NT2/D1 (cell line): ENCODE results near the gene RAB11FIP4.

ENCODE experiments used
- DNase-seq: peaks from one replicate; pipeline ENCODE4 v3.0.0-alpha.2; 2011; ENCODE audit warnings: low read depth, low spot score
- H3K27me3 ChIP-seq: 2 replicates; pipeline ENCODE4 v1.6.0; 2011; ENCODE audit warnings: mild to moderate bottlenecking; ENCODE audit not compliant: insufficient read length, insufficient read depth
- H3K36me3 ChIP-seq: 2 replicates; pipeline ENCODE4 v1.6.1; 2011; ENCODE audit warnings: mild to moderate bottlenecking, low read length, mixed read lengths; ENCODE audit not compliant: insufficient read depth, insufficient read length
- H3K4me1 ChIP-seq: 2 replicates; pipeline ENCODE4 v1.5.1; 2011; ENCODE audit not compliant: insufficient read depth, insufficient read length
- H3K4me3 ChIP-seq: 2 replicates; pipeline ENCODE4 v1.5.1; 2011; ENCODE audit warnings: low read depth; ENCODE audit not compliant: insufficient read length
- H3K9ac ChIP-seq: 2 replicates; pipeline ENCODE4 v1.6.0; 2011; ENCODE audit warnings: low read depth; ENCODE audit not compliant: insufficient read length
- H3K9me3 ChIP-seq: 2 replicates; pipeline ENCODE4 v1.5.1; 2011; ENCODE audit warnings: mild to moderate bottlenecking, low read length; ENCODE audit not compliant: insufficient read depth
- SUZ12 ChIP-seq: IDR thresholded peaks from 2 replicates; pipeline ENCODE4 v1.6.1; 2011; ENCODE audit not compliant: insufficient read length, insufficient read depth; ENCODE audit errors: extremely low read depth
- YY1 ChIP-seq: IDR thresholded peaks from 2 replicates; pipeline ENCODE4 v1.6.1; 2011; ENCODE audit not compliant: insufficient read length, insufficient read depth
- ZNF274 ChIP-seq: IDR thresholded peaks from 2 replicates; pipeline ENCODE4 v1.6.1; 2011; ENCODE audit warnings: mild to moderate bottlenecking, low read depth, low read length

The RAB11FIP4 gene

DNA sequence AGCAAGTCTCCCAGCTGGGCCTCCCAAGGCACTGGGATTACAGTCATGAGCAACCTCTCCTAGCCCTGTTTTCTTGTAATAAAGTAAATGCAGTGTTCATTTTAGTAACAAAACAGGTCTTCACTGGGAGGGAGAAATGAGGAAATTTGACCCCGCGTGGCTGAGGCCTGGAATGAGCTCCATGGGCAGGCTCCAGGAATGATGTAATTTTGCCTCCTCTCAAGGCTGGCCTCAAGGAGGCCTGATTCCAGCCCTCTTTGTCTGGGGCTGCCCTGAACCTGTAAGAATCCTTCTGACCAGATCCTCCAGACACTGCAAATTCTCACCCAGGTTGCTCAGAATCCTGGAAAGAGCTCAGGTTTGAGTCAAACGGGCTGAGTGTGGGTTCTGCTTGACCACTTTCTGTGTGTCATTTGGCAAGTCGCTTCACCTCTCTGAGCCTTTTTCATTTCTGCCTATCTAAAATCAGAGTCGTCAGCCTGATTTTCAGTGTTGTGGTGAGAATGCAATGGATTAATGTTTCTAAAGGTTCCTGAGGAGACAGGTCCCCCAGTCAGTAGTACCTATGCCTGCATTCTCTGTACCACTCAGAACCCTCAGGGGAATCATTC lies 57.1 kb downstream of the RAB11FIP4 start:
- Histone ChIP-seq H3K27me3 (no peaks in the 10 kb centered on the region), H3K36me3 (no peaks in the 10 kb centered on the region), H3K9ac (no peak overlapping the region), H3K4me1 (peaks cover 13% of the 10 kb centered on the region), H3K9me3 (no peaks in the 10 kb centered on the region), H3K4me3 (no peak overlapping the region)
- no peak for DNase-seq
- TF ChIP-seq SUZ12, result no peak
- no peak for TF ChIP-seq ZNF274
- no peak for TF ChIP-seq YY1

DNA sequence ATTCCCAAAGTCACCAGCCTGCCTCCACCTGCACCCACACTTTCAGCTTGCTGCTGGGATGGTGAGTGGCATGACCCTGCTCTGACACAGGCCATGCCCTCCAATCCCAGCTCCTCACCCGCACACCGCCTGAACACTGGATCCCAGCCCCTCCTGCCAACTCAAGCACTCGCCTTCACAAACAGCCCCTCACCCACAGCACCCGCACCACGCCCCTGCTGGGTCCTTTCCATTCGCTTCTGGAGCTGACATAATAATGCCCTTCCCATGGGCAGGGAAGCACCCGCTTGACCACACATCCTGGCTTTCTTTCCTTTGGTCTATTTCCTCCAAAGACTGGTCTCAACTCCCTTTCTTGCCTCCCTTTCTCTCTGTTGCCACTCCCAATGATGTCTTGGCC lies 57.6 kb downstream of the RAB11FIP4 start:
- Histone ChIP-seq H3K9ac (no peak overlapping the region), H3K36me3 (no peaks in the 10 kb centered on the region), H3K4me3 (no peak overlapping the region), H3K27me3 (no peaks in the 10 kb centered on the region), H3K9me3 (no peaks in the 10 kb centered on the region), H3K4me1 (peaks cover 13% of the 10 kb centered on the region)
- TF ChIP-seq ZNF274 (no peak), YY1 (no peak), SUZ12 (no peak)
- DNase-seq, result no peak

DNA sequence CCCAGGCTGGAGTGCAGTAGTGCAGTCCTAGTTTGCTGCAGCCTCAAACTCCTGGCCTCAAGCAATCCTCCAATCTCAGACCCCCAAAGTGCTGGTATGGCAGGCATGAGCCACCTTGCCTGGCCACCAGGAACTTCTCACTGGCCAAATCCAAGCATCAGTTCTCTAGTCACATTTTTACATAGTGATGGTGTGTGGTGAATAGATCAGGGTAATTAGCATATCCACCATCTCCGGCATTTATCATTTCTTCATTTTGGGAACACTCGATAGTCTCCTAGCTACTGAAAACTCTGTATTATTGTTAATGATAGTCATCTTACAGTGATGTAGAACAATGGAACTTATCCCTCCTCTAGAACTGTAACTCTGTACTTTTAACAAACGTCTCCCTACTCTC lies 58.3 kb downstream of the RAB11FIP4 start:
- Histone ChIP-seq H3K9me3 (no peaks in the 10 kb centered on the region), H3K36me3 (no peaks in the 10 kb centered on the region), H3K4me1 (peaks cover 13% of the 10 kb centered on the region), H3K9ac (no peak overlapping the region), H3K4me3 (no peak overlapping the region), H3K27me3 (no peaks in the 10 kb centered on the region)
- DNase-seq, result no peak
- TF ChIP-seq YY1 (no peak), SUZ12 (no peak), ZNF274 (no peak)

DNA sequence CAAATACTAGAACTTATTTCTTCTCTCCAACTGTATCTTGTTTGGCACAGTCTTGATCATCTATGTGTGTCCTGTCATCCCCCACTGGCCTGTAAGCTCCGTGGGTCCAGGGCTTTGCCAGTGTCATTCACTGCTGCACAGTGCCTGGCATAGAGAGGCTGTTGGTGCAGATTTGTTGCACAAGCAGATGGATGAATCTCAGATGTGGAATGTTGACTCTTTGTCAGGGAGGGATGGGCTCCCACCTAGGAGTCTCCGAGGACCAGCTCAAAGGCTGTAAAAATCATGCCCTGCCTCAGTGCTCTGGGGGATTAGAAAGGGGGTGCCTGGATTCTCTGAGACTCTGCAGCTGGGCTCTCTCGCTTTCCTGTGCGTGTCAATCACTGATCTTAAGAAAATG lies 60.6 kb downstream of the RAB11FIP4 start:
- DNase-seq, result no peak
- no peaks in the 10 kb centered on the region for H3K27me3 ChIP-seq
- peak overlapping the region; percentile 21 for H3K9ac ChIP-seq
- H3K9me3 ChIP-seq, result no peaks in the 10 kb centered on the region
- peaks cover 16% of the 10 kb centered on the region for H3K4me1 ChIP-seq
- TF ChIP-seq YY1, result no peak
- TF ChIP-seq SUZ12, result no peak
- no peak for TF ChIP-seq ZNF274
- no peaks in the 10 kb centered on the region for H3K36me3 ChIP-seq
- no peak overlapping the region for H3K4me3 ChIP-seq

DNA sequence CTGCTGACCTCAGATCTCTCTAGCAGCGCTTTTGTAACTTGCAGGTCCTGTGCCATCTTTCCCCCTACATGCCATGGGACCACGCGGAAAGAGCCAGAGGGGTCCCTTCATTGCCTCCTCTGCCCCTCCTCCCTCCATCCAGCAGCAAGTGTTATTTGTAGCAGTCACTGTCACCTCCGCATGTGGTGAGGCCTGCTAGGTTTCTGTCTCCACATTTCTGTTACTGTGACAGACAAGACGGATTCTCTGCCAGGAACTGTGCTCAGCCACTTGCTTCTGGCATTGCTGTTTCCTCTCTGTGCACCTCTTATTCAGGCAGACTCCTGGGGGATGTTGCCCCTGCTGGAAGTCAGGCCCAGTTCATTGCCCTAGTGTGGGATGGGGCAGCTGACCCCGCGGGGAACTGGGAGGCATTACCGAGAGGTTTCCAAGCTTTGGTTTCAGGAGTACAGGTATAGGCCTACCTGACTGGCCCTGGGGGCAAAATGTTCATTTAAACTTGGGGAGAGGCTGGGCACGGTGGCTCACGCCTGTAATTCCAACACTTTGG lies 61.2 kb downstream of the RAB11FIP4 start:
- no peak for DNase-seq
- no peaks in the 10 kb centered on the region for H3K9me3 ChIP-seq
- no peaks in the 10 kb centered on the region for H3K36me3 ChIP-seq
- peak overlapping the region; percentile 21 for H3K9ac ChIP-seq
- H3K27me3 ChIP-seq, result no peaks in the 10 kb centered on the region
- no peak overlapping the region for H3K4me3 ChIP-seq
- TF ChIP-seq YY1, result no peak
- no peak for TF ChIP-seq SUZ12
- no peak for TF ChIP-seq ZNF274
- H3K4me1 ChIP-seq, result peaks cover 16% of the 10 kb centered on the region

DNA sequence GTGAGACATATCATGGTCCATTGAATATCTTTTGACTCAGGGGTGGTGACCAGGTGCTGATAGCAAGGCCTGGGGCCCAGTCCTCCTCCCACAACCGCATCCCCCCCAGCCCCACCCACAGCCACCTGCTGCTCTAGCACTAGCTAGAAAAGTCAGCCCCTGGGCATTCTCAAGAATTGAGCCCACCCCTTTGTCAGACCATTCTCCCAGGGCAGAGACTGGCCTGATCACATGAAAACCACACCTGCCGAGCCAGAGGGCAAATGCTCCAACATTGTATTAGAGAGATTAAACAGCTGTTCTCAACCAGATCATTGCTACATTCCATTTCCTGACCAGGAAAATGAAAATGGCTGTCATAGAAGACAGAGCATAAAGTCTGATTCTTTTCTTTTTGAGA lies 62.4 kb downstream of the RAB11FIP4 start:
- Histone ChIP-seq H3K4me3 (no peak overlapping the region), H3K4me1 (peaks cover 13% of the 10 kb centered on the region), H3K9ac (no peak overlapping the region), H3K36me3 (no peaks in the 10 kb centered on the region), H3K9me3 (no peaks in the 10 kb centered on the region), H3K27me3 (no peaks in the 10 kb centered on the region)
- DNase-seq, result no peak
- TF ChIP-seq ZNF274 (no peak), SUZ12 (no peak), YY1 (no peak)

DNA sequence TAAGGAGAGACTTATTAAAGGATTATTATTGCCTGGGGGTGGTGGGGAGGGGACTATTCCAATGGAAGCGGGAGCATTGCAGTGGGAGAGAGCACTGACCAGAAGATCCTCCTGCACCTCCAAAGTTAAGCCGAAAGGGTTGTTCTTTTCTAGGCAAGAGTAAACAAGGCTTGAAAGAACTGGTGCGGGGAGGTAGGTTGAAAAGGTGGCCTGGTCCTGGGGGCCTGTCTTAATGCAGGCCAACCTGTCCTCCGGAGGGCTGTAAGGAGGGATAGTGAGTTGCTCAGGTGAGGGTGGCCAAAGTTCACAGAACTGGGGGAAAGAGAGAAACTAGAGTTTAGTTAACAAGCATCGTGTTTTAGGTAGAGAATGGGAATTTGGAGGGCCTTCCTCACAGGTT lies 65.3 kb downstream of the RAB11FIP4 start:
- no peak overlapping the region for H3K4me3 ChIP-seq
- H3K9me3 ChIP-seq, result no peaks in the 10 kb centered on the region
- DNase-seq, result no peak
- peaks cover 9% of the 10 kb centered on the region for H3K4me1 ChIP-seq
- H3K27me3 ChIP-seq, result no peaks in the 10 kb centered on the region
- no peaks in the 10 kb centered on the region for H3K36me3 ChIP-seq
- peak overlapping the region; percentile 8 for H3K9ac ChIP-seq
- TF ChIP-seq ZNF274 (no peak), YY1 (no peak), SUZ12 (no peak)
